Fibroblast of pulmonary artery (primary cell): ENCODE measurements around the gene FAM120A.

Source experiments
- DNase-seq: peaks from one replicate; pipeline ENCODE4 v3.0.0-alpha.2; 2010; ENCODE audit warnings: low read depth
- H3K4me3 ChIP-seq: replicated peaks from 2 replicates; pipeline ENCODE4 v1.5.1; 2011; ENCODE audit warnings: low read depth, mild to moderate bottlenecking, control low read depth, low read length, moderate library complexity
- TF ChIP-seq, protein P1 (sequence below): IDR thresholded peaks from 2 replicates; pipeline ENCODE4 v1.5.1; 2011; ENCODE audit warnings: mild to moderate bottlenecking, control low read depth, low read length, inconsistent platforms; ENCODE audit errors: missing control alignments

Gene FAM120A

DNA sequence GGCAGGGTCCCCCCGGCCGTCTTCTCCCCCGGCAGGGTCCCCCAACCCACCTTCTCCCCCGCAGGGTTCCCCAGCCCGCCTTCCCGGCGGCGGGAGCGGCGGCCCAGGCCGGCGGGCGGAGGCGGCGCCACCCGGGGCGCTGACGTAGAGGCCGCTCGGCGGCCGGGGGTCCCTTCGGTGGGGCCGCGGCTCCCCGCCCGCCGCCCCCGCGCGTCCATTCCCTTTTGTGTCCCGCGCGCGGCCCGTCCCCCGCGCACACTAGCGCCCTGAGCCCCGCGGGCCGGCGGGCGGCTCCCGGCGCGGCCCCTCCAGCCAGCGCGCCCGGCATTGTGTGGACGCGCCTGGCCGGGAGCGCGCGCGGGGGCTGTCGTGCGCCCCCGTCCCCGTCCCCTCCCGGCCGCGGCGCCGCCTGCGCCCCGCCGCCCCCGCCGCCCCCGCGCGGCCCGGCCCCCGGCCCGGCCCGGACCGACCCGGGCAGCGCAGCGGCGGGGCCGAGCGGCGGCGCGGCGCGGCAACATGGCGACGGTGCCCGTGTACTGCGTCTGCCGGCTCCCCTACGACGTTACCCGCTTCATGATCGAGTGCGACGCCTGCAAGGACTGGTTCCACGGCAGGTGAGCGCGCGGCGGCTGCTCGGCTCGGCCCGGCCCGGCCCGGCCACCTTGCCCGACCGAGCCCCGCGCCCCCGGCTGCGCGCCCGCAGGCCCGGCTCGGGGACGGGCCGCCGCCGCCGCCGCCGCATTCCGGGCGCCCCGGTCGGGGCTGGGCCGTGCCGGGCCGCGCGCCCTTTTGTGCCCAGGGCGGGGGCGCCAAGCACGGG lies 125.0 kb downstream of the FAM120A start, which contains the start of gene PHF2:
Gene PHF2, plus strand, starts transcription at position 327 of the 820 bp plus-strand sequence. Its CDS starts 190 bp downstream, at position 517.
- DNase-seq, result peak; percentile 23
- TF ChIP-seq, protein P1, sequence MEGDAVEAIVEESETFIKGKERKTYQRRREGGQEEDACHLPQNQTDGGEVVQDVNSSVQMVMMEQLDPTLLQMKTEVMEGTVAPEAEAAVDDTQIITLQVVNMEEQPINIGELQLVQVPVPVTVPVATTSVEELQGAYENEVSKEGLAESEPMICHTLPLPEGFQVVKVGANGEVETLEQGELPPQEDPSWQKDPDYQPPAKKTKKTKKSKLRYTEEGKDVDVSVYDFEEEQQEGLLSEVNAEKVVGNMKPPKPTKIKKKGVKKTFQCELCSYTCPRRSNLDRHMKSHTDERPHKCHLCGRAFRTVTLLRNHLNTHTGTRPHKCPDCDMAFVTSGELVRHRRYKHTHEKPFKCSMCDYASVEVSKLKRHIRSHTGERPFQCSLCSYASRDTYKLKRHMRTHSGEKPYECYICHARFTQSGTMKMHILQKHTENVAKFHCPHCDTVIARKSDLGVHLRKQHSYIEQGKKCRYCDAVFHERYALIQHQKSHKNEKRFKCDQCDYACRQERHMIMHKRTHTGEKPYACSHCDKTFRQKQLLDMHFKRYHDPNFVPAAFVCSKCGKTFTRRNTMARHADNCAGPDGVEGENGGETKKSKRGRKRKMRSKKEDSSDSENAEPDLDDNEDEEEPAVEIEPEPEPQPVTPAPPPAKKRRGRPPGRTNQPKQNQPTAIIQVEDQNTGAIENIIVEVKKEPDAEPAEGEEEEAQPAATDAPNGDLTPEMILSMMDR, result no peak
- peak within 1 kb of the TSS; percentile 74 for H3K4me3 ChIP-seq

DNA sequence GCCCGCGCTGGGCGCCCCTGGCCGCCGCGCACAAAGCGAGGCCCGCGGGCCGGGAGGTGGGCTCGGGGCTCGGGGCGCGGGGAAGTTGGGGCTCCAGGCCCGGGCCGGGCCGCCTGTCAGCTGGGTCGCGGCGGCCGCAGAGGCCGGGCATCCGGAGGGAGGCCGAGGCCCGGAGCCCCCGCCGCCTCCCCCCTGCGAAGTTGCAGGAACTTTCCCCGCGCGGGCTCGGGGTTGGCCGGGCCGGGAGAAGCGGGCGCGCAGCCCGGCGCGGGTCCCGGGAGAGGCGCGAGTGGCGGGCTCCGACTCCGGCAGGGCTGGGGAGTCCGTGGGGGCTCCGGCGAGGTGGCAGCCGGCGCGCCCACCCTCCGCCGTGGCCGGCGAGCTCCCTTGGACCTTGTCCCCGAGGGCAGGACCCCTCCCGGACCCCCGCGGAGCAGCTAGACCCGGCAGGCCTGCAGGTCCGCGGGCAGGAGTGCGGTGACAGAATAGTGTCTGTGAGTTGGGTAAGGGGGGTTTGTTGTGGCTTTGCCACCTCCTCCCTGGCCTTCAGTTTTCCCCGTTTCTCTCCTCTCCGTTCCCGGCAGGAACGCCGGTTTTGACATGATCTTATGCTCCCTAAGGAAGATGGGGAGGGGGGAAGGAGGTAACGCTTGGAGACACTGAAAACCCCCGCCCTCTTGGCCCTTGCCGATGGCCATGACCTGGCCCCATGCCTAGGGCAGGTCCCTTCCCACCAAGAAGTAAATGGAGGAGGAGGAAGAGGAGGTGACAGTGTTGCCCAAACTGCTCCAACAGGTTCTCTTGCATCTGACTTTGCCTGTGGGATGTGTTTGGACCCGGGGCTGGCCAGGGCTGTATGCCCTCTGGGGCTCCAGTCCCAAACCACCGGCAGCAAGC lies 125.8 kb downstream of the FAM120A start:
- H3K4me3 ChIP-seq, result peak overlapping the region; percentile 66
- no peak for DNase-seq
- TF ChIP-seq, protein P1, result no peak

DNA sequence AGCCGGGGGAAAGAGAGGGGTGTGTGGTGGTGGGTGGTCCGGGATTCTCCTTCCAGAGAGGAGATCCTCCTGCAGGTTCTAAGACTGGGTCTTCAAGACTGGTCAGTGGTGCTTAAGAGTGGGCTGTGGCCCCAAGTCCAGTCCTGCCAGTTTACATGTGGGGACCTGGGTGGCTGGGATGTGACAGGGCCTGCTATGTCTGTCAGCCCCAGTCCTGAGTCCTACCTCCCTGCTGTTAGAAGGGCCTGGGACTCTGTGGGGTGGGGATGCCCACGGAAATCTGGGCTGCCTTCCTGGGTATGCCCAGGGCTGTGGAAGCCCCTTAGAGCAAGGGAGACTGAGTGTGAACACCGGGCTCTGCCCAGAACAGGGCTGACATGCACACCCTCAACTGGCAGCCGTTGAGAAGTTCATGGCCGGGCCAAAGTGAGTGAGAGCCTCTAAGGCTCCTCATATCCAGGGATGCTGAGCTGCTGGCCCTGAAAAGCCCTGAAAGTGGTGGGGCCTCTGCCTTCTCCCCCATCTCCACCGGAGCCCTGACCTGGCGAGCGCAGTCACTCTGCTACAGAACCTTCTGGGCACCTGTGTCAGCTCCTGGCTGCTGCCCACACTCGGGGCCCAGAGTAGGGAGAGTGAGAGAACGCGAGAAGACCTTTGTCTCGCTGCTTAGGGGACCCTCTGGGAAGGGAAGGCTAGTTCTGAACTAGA lies 126.6 kb downstream of the FAM120A start:
- TF ChIP-seq, protein P1, result no peak
- peak overlapping the region; percentile 66 for H3K4me3 ChIP-seq
- no peak for DNase-seq

DNA sequence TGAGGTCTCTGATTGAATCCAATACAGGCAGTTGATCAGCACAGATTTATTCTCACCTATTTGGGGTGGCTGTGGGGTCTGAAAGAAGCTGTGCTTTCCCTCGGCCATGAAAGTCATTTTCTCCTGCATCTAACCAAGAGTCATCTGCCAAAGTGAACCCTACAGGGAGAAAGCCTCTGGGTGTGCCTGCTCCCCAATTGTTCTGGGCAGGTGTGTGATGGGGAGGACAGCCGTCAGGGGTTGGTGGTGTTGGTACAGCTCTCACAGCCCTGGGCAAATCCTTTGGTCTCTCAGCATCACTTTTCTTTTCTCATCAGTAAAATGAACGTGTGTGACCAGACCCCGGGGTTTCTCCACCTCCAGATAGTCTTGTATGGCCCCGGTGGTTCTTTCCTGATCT lies 127.4 kb downstream of the FAM120A start:
- H3K4me3 ChIP-seq, result no peak overlapping the region
- DNase-seq, result no peak
- TF ChIP-seq, protein P1, result no peak

DNA sequence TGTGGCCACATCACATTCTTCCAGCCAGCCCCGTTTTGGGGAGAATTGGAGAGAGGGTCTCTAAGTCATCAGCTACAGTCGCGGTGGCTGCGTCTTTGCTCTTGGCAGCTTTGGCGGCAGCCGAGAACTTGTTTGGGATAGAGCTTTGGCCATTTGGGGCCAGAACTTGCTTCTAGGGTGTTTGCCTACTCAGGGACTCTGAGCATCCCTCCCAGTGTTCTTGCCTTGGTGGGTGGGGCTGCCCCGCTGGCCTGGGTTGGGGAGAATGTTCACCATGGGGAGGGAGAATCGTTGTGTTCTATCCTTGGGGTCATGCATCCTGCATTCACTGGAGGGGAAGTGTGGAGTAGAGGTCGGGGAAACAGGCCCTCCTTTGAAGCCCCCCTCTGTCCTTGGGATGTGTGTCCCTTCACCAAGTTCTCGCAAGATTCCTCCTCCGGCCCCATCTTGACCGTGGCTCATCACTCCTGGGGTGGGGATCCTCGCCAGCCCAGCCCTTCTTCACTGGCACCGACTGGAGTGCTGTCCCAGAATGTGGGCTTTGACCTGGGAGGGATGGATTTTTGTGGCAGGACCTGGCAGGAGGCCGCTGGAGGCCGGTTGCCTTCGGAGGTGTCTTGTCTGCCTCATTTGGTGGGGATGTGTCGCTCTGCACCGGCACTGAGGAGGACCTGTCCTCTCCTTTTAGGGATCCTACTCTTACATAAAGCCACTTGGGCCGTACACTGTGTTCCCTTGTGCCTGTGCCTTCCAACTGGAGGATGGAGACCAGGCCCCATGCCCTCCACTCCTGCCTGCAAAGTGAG lies 128.4 kb downstream of the FAM120A start:
- no peak for DNase-seq
- H3K4me3 ChIP-seq, result no peak overlapping the region
- TF ChIP-seq, protein P1, result no peak
